ENCODE measurements around the gene TDRD3.

DNA sequence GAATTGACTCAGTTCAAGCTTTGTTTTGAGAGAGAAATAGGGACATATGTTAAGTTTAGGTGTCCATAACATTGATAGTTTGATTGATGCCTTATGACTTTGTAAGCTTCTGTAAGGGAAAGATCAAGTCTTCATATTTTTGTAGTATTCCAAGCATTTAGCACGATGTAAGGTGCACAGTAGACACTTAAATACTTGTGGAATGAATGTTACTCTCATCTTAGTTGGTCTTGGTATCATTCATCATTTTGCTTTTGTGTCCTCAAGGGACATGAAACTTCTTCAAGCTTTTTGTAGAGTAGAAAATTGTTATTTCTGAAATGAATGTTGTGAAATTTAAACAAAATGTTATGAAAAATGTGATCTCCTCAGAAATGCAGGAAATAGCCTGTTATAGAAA, 10.1 kb downstream of the TDRD3 start:
- TF ChIP-seq, protein P1, sequence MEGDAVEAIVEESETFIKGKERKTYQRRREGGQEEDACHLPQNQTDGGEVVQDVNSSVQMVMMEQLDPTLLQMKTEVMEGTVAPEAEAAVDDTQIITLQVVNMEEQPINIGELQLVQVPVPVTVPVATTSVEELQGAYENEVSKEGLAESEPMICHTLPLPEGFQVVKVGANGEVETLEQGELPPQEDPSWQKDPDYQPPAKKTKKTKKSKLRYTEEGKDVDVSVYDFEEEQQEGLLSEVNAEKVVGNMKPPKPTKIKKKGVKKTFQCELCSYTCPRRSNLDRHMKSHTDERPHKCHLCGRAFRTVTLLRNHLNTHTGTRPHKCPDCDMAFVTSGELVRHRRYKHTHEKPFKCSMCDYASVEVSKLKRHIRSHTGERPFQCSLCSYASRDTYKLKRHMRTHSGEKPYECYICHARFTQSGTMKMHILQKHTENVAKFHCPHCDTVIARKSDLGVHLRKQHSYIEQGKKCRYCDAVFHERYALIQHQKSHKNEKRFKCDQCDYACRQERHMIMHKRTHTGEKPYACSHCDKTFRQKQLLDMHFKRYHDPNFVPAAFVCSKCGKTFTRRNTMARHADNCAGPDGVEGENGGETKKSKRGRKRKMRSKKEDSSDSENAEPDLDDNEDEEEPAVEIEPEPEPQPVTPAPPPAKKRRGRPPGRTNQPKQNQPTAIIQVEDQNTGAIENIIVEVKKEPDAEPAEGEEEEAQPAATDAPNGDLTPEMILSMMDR (IDR thresholded peaks at IDR 0.05; ENCODE audit: low read depth, low read length, missing input control) = no peak
- TF ChIP-seq JUND (IDR thresholded peaks at IDR 0.05) (no peak), GABPA (IDR thresholded peaks at IDR 0.05 in 1 of 2, conservative IDR thresholded peaks at IDR 0.05 in 1 of 2) (no peak), RAD21 (IDR thresholded peaks at IDR 0.05) (no peak), FOXA1 (IDR thresholded peaks at IDR 0.05) (no peak), HNF4G (IDR thresholded peaks at IDR 0.05) (no peak), EGR1 (IDR thresholded peaks at IDR 0.05; ENCODE audit: low read depth in 2 of 2) (no peak), TAF1 (conservative IDR thresholded peaks at IDR 0.05) (no peak), RXRA (IDR thresholded peaks at IDR 0.05) (no peak)
- TF ChIP-seq, protein P2, sequence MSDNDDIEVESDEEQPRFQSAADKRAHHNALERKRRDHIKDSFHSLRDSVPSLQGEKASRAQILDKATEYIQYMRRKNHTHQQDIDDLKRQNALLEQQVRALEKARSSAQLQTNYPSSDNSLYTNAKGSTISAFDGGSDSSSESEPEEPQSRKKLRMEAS (IDR thresholded peaks at IDR 0.05) = no peak
- TF ChIP-seq, protein P3, sequence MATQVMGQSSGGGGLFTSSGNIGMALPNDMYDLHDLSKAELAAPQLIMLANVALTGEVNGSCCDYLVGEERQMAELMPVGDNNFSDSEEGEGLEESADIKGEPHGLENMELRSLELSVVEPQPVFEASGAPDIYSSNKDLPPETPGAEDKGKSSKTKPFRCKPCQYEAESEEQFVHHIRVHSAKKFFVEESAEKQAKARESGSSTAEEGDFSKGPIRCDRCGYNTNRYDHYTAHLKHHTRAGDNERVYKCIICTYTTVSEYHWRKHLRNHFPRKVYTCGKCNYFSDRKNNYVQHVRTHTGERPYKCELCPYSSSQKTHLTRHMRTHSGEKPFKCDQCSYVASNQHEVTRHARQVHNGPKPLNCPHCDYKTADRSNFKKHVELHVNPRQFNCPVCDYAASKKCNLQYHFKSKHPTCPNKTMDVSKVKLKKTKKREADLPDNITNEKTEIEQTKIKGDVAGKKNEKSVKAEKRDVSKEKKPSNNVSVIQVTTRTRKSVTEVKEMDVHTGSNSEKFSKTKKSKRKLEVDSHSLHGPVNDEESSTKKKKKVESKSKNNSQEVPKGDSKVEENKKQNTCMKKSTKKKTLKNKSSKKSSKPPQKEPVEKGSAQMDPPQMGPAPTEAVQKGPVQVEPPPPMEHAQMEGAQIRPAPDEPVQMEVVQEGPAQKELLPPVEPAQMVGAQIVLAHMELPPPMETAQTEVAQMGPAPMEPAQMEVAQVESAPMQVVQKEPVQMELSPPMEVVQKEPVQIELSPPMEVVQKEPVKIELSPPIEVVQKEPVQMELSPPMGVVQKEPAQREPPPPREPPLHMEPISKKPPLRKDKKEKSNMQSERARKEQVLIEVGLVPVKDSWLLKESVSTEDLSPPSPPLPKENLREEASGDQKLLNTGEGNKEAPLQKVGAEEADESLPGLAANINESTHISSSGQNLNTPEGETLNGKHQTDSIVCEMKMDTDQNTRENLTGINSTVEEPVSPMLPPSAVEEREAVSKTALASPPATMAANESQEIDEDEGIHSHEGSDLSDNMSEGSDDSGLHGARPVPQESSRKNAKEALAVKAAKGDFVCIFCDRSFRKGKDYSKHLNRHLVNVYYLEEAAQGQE (IDR thresholded peaks at IDR 0.05) = no peak

All from liver (tissue), 3 donors.